Gastroesophageal sphincter (tissue), 3 donors: ENCODE data around the gene ZGRF1.

Experiments
- EP300 ChIP-seq: sonication (generic); formaldehyde crosslinking; IDR thresholded peaks from one replicate; pipeline ENCODE4 v1.6.1; 2017; ENCODE audit warnings: antibody characterized with exemption, mild to moderate bottlenecking
- POLR2A ChIP-seq, 2 donors: fragments of 450-650 bp; IDR thresholded peaks; one replicate each; pipeline ENCODE4 v1.6.1; 2017; ENCODE audit warnings: antibody characterized with exemption in 2 of 2, mild to moderate bottlenecking in 2 of 2, moderate library complexity in 1 of 2
- TF ChIP-seq, protein P1 (sequence below), 4 experiments: fragments of 200-600 bp in 2 of 4; fragments of 450-650 bp in 2 of 4; sonication (generic) in 1 of 4; IDR thresholded peaks; one replicate each; pipeline ENCODE4 v1.5.1; 2017 to 2019; ENCODE audit warnings: antibody characterized with exemption in 4 of 4, mild to moderate bottlenecking in 2 of 4, moderate library complexity in 2 of 4

DNA sequence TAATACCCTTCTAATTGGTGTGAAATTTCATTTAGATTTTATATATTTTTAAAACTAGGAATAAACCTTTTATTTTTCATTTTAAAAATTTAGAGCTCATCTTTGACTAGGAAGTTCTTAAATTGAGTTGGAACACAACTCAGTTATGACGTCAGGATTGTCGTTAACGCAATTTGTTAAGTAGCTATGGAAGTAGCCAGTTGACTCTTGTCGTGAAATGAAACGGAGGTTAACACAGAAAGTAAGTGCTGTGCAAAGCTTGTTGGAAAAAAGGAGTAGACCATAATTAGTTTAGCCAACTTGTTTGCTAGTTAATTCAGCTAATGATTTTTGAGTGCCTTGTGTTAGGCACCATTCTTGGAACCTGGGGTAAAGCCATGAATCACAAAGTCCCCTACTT is 18.6 kb upstream of the ZGRF1 start:
- TF ChIP-seq POLR2A (IDR thresholded peaks at IDR 0.05) (no peak), EP300 (no peak)
- TF ChIP-seq, protein P1, sequence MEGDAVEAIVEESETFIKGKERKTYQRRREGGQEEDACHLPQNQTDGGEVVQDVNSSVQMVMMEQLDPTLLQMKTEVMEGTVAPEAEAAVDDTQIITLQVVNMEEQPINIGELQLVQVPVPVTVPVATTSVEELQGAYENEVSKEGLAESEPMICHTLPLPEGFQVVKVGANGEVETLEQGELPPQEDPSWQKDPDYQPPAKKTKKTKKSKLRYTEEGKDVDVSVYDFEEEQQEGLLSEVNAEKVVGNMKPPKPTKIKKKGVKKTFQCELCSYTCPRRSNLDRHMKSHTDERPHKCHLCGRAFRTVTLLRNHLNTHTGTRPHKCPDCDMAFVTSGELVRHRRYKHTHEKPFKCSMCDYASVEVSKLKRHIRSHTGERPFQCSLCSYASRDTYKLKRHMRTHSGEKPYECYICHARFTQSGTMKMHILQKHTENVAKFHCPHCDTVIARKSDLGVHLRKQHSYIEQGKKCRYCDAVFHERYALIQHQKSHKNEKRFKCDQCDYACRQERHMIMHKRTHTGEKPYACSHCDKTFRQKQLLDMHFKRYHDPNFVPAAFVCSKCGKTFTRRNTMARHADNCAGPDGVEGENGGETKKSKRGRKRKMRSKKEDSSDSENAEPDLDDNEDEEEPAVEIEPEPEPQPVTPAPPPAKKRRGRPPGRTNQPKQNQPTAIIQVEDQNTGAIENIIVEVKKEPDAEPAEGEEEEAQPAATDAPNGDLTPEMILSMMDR (IDR thresholded peaks at IDR 0.05), result no peak
